Measurements from ENCODE around the gene AZIN2. TPM values are rescaled to one million over a fixed set of nuclear protein-coding genes. Genes with fewer than 3 reads are reported as not detected.

Gene AZIN2
- total RNA-seq, 1 donor from 2014 or later: 10.4 TPM

DNA sequence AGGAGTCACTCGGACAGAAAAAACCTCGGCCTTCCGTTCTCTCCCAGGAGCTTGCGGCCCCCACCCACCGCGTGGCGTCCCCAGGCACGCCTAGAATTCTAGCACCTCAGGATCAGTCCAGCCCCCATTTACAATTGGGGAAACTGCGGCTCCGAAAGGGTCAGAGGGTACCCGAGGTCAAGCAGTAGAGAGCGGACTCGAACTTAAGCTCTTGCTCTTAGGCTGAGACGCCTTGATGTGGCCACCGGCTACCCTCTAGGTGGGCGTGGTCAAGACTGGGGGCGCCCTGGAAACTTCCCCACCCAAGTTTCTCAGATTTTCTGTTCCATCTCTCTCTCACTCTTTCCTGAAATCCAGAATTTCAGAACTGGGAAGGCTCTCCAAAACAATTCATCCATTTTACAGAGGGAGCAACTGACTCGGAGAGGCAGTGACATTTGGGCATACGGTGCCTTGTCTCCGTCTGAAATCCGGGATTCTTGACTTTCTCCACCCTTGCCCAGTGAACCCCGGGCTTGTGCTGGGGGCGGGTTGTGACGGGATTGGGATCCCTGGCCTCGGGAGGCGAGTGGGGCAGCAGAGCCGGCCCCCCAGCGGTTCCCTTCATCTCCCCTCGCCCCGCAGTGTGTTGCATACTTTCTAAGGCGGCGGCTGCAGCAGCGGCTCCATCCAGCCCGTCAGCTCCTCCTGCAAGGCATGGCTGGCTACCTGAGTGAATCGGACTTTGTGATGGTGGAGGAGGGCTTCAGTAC lies 777 bp downstream of the AZIN2 start:
- no peaks in the 10 kb centered on the region for H3K27me3 Mint-ChIP-seq (ENCODE audit: unreplicated experiment)
- TF ChIP-seq, protein P1, sequence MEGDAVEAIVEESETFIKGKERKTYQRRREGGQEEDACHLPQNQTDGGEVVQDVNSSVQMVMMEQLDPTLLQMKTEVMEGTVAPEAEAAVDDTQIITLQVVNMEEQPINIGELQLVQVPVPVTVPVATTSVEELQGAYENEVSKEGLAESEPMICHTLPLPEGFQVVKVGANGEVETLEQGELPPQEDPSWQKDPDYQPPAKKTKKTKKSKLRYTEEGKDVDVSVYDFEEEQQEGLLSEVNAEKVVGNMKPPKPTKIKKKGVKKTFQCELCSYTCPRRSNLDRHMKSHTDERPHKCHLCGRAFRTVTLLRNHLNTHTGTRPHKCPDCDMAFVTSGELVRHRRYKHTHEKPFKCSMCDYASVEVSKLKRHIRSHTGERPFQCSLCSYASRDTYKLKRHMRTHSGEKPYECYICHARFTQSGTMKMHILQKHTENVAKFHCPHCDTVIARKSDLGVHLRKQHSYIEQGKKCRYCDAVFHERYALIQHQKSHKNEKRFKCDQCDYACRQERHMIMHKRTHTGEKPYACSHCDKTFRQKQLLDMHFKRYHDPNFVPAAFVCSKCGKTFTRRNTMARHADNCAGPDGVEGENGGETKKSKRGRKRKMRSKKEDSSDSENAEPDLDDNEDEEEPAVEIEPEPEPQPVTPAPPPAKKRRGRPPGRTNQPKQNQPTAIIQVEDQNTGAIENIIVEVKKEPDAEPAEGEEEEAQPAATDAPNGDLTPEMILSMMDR (IDR thresholded peaks at IDR 0.05): no peak
- no peaks in the 10 kb centered on the region for H3K9me3 Mint-ChIP-seq (ENCODE audit: unreplicated experiment)
- DNase-seq (ENCODE audit: extremely low spot score, unreplicated experiment): no peak
- H3K36me3 Mint-ChIP-seq (ENCODE audit: unreplicated experiment): no peaks in the 10 kb centered on the region
- H3K27ac Mint-ChIP-seq (ENCODE audit: unreplicated experiment): no peak overlapping the region
- H3K4me1 Mint-ChIP-seq (ENCODE audit: unreplicated experiment): peaks cover 21% of the 10 kb centered on the region
- H3K4me3 Mint-ChIP-seq (ENCODE audit: unreplicated experiment): peak overlapping the region; percentile 81

DNA sequence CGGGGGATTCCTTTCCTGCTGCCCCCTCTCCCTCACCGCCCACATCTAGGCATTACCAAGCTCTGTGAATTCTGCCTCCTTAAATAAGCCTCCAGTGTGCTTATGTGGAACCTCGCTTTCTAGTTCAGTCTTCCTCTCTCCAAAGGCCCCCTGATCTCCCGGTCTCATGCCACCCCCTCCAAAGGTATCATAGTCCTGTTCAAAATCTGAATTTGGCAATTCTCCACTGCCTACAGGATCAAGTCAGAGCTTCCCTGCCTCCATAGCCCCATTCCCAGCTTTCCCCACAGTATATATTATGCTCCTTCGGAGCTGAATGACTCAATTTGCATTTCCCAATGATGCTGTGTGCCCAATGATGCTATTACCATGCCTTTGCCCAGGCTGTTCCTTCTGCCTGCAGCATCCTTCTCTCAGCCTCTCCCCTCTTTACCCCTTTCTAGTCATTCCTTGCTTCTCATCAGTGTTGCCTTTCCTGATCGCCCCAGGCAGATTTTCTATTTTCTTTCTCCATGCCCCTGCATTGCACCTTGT lies 1.7 kb downstream of the AZIN2 start:
- Mint-ChIP-seq H3K9me3 (ENCODE audit: unreplicated experiment) (no peaks in the 10 kb centered on the region), H3K4me3 (ENCODE audit: unreplicated experiment) (peak overlapping the region; percentile 9), H3K4me1 (ENCODE audit: unreplicated experiment) (peaks cover 21% of the 10 kb centered on the region), H3K27me3 (ENCODE audit: unreplicated experiment) (no peaks in the 10 kb centered on the region), H3K36me3 (ENCODE audit: unreplicated experiment) (no peaks in the 10 kb centered on the region), H3K27ac (ENCODE audit: unreplicated experiment) (no peak overlapping the region)
- TF ChIP-seq, protein P1 (IDR thresholded peaks at IDR 0.05): no peak
- DNase-seq (ENCODE audit: extremely low spot score, unreplicated experiment): no peak

DNA sequence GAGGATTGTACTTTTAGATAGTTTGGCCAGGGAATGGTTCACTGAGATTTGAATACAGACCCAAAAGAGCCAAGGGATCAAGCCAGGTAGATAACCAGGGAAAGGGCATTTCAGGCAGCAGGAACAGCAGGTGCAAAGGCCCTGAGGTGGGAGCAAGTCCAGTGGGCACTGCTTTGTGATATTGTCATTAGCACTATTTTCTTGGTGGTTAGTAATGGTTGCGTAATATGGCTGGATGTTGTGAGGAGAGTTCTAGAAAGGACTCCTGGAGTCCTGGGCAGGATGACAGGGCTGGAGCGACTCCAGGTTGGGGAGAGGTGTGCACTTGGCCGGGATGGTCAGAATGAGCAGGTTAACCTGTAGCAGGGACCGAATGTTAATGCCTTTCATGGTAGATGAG lies 4.4 kb downstream of the AZIN2 start:
- DNase-seq (ENCODE audit: extremely low spot score, unreplicated experiment): no peak
- H3K9me3 Mint-ChIP-seq (ENCODE audit: unreplicated experiment): no peaks in the 10 kb centered on the region
- peaks cover 24% of the 10 kb centered on the region for H3K4me1 Mint-ChIP-seq (ENCODE audit: unreplicated experiment)
- TF ChIP-seq, protein P1 (IDR thresholded peaks at IDR 0.05): no peak
- no peak overlapping the region for H3K4me3 Mint-ChIP-seq (ENCODE audit: unreplicated experiment)
- no peak overlapping the region for H3K27ac Mint-ChIP-seq (ENCODE audit: unreplicated experiment)
- H3K27me3 Mint-ChIP-seq (ENCODE audit: unreplicated experiment): no peaks in the 10 kb centered on the region
- no peaks in the 10 kb centered on the region for H3K36me3 Mint-ChIP-seq (ENCODE audit: unreplicated experiment)

DNA sequence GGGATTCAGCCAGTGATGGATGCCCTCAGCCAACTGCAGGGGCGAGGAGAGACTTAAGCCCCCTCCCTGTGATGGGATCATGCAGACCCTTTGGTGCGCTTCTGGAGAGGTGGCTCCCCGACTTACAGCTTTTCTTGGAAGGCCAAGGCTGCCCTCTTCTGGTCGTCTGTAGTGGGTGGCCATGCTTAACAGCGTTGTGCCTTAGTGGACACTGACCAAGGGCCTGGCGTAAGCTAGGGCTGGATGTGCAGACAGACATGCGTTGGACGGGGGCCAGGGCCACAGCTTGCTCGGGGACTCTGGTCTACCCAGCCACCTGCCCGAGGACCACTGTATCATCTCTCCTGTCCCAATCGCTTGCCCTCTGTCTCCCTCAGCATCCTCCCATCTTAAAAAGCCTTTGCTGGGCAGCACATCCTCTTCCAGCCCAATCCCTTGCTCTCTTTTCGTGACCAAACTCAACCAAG lies 5.5 kb downstream of the AZIN2 start:
- Mint-ChIP-seq H3K4me3 (ENCODE audit: unreplicated experiment) (no peak overlapping the region), H3K27me3 (ENCODE audit: unreplicated experiment) (no peaks in the 10 kb centered on the region), H3K27ac (ENCODE audit: unreplicated experiment) (no peak overlapping the region), H3K4me1 (ENCODE audit: unreplicated experiment) (peaks cover 18% of the 10 kb centered on the region), H3K36me3 (ENCODE audit: unreplicated experiment) (no peaks in the 10 kb centered on the region), H3K9me3 (ENCODE audit: unreplicated experiment) (no peaks in the 10 kb centered on the region)
- TF ChIP-seq, protein P1 (IDR thresholded peaks at IDR 0.05): peak; percentile 89
- peak; percentile 88 for DNase-seq (ENCODE audit: extremely low spot score, unreplicated experiment)

DNA sequence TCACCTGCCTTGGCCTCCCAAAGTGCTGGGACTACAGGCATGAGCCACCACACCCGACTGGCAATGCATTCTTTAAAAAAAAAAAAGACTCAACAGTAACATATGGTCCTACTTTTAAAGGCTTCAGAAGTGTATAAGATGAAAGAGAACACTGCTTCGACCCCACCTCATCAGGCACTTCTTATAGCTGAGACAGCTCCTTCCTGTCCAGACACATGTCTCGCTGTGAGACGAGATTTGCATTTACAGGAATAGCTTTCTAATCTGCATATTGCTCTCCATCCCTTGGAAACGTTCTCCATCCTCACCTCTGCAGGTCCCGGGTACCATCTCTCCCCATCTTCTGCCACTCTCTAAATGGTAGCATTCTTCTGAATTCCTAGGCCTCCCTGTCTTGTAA lies 6.7 kb downstream of the AZIN2 start:
- no peaks in the 10 kb centered on the region for H3K9me3 Mint-ChIP-seq (ENCODE audit: unreplicated experiment)
- peaks cover 11% of the 10 kb centered on the region for H3K4me1 Mint-ChIP-seq (ENCODE audit: unreplicated experiment)
- no peaks in the 10 kb centered on the region for H3K36me3 Mint-ChIP-seq (ENCODE audit: unreplicated experiment)
- DNase-seq (ENCODE audit: extremely low spot score, unreplicated experiment): no peak
- H3K4me3 Mint-ChIP-seq (ENCODE audit: unreplicated experiment): no peak overlapping the region
- no peak overlapping the region for H3K27ac Mint-ChIP-seq (ENCODE audit: unreplicated experiment)
- TF ChIP-seq, protein P1 (IDR thresholded peaks at IDR 0.05): no peak
- no peaks in the 10 kb centered on the region for H3K27me3 Mint-ChIP-seq (ENCODE audit: unreplicated experiment)
